ENCODE measurements around the gene UCN.
"Not testable (repeated sequence)": the region's sequence is repeated elsewhere in the genome, so short reads cannot be mapped to it uniquely, and the experiment has no call there.

UCN gene

DNA sequence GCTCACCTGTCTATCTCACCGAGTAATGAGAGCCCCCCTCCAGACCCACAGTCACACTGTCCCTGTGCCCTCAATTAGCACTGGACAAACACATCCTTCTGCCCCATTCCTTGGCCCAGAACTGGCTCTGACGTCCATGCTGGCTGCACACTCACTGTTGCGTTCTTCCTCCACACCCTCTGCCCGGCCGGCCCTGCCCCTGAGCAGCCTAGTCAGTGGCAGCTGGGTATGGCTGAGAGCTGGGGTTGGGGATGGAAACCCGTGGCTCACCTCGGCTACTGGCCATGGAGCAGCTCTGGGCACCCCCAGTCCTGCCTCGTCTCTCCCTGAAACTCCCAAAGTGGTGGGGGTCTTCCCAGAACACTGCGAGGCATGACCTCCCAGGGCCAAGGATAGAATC is 6.5 kb upstream of the UCN start:
- no peak for DNase-seq (ENCODE audit: low spot score)

DNA sequence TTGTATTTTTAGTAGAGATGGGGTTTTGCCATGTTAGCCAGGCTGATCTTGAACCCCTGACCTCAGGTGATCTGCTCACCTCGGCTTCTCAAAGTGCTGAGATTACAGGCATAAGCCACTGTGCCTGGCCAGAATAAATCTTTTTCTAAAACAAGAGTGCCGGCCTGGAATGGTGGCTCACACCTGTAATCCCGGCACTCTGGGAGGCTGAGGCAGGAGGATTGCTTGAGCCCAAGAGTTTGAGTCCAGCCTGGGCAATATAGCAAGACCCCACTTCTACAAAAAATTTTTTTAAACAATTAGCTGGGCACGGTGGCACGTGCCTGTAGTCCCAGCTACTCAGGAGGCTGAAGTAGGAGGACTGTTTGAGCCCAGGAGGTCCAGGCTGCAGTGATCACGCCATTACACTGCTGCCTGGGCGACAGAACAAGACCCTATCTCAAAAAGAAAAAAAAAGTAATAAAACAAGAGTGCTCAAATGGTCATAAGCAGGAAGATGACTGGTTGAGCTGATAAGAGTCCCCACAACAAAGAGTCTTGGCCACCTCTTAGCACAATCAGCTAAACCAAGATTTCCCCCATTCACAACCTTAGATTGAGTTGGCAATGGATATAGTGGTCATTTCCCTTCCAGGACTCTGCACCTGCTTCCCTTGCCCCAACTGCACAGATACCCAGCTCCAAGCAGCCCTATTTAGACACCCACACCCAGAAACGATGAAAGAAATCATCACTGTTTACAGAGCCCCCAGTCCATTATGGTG is 5.8 kb upstream of the UCN start:
- no peak for DNase-seq (ENCODE audit: low spot score)

DNA sequence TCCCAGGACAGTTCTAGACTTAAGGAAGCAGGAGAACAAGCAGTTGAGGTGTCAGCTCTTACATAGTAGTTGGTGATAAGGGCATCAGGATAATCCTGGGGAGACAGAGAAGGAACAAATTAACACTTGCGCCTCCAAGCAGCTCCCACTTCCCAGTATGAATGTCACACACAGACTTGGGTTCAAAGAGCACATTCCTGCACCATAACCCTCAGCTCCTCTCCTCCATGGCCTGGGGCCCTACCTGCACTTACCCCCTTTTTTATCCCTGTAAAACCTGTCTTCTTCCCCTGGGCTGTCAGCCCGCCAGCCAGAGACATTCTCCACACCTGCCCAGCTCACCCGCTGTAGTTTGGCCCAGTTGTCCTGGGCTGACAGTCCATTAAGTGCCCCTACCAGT is 3.9 kb upstream of the UCN start:
- no peak for DNase-seq (ENCODE audit: low spot score)

DNA sequence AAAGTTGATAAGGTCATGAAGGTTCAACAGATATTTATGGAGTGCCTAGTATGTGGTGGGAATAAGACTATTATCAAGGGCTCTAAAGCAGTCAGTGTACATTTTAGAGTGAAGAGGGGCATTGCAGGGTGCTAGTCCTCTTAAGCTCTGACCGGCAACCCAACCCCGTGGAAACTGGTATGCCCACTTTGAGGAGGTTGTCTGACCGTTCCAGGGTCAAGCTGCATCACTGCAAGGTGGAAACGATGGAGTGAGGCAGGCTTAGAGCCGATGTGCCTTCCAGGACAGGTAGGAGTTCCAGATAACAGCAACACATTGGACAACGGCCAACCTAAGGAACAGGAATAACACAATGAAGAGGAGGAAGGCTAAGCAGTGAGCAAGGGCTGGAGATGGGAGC is 1.4 kb upstream of the UCN start:
- DNase-seq (ENCODE audit: low spot score) = no peak

DNA sequence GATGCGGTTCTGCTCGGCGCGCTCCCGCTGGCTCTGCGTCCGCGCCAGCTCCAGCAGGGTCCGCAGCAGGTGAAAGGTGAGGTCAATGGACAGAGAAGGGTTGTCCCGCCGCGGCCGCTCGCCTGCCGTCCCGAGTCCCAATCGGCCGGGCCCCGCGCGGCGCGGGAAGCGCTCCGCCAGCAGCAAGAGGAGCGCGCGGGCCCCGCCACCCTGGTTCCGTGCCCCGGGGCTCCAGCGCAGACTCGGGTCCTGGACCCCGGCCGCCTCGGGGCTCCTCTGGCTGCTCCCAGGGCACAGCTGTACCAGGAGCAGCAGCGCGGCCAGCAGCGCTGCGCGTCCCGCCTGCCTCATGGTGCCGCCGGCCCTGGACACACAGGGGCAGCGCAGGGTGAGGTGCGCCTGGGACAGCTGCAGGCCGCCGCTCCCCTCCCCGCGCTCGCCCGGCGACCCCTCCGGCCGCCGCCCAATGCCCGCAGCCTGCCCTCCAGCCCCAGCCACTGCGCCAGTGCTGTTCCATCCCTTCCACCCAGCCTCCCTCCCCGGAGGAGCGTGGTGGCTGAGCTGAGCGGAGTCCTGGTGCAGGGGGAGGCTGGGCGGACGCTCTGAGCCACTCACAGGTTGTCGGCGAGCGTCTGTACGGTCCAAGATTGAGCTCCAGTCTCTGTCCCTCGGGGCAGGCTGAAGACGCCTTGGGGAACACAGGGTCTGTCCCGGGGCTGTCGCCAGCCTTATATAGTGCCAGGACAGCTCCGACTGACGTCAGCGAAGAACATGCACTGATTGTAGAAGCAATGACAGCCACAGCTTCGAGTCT is 493 bp downstream of the UCN start:
- no peak for DNase-seq (ENCODE audit: low spot score)

DNA sequence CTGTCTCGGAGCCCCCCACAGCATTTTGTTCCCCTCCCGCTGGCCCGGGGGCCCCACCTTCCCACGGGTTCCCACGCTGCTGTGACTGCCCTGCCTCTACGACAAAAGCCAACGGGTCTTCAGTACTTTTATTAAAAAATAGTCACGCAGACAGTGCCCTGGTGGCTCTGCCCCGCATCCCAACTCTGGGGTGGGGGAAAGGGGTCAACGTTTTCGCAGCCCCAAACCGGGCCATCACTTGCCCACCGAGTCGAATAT is 1.0 kb downstream of the UCN start:
- no peak for DNase-seq (ENCODE audit: low spot score)

DNA sequence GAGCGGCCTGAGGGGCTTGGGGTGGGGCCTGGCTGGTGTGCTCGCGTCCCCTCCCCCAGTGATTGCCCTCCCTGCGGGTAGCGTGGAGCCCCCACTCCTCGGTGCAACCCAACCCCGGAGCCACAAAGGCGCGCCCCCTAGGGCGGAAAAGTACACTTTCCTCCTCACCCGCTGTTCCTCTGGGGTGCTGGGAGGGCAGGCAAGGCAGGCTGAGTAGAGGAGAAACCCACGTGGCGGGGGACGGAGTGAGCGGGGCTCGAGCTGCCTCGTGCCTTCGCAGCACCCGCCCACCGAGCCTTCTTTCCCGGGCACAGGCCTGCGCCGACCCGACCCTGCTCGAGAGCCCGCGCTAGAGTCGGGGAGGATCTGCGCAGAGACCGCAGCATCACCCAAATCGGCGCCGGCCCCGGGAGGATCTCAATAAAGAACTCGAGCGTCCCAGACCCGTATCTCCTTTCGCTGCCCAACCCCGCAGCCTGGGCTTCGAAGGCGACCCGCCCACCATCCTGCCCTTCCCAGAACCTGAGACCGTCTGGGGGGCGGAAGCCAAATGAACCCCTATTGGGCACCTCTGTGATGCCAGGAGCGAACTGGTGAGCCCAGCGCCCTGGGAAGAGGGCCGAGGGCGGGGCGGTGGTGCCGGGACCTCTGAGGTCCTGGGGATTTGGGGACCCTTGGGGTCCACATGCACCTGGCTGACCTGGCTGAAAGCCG is 1.5 kb downstream of the UCN start:
- no peak for DNase-seq (ENCODE audit: low spot score)

DNA sequence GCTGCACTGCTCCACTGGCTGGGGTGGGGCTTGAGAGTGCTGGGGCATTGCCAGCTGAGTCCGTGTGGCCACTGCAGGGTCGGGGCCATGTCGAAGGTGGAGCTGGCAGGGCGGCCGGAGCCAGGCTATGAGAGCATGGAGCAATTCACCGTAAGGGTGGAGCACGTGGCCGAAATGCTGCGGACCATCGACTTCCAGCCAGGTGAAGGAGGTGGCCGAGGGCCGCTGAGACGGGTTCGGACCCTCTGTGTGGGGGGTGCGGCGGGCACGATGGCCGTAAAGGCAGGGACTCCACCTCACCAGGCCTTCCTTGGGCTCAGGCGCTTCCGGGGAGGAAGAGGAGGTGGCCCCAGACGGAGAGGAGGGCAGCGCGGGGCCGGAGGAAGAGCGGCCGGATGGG is 2.1 kb downstream of the UCN start:
- no peak for DNase-seq (ENCODE audit: low spot score)

DNA sequence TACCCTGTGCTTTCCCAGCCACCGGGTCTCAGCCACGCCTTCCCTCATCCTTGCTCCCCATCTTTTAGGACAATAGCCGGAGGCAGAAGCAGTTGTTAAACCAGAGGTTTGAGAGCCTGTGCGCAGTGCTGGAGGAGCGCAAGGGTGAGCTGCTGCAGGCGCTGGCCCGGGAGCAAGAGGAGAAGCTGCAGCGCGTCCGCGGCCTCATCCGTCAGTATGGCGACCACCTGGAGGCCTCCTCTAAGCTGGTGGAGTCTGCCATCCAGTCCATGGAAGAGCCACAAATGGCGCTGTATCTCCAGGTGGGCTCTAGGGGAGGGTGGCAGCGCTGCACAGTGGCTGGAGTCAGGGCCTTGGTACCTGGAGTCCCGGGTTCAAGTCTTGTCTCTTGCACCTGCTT is 2.7 kb downstream of the UCN start:
- no peak for DNase-seq (ENCODE audit: low spot score)

DNA sequence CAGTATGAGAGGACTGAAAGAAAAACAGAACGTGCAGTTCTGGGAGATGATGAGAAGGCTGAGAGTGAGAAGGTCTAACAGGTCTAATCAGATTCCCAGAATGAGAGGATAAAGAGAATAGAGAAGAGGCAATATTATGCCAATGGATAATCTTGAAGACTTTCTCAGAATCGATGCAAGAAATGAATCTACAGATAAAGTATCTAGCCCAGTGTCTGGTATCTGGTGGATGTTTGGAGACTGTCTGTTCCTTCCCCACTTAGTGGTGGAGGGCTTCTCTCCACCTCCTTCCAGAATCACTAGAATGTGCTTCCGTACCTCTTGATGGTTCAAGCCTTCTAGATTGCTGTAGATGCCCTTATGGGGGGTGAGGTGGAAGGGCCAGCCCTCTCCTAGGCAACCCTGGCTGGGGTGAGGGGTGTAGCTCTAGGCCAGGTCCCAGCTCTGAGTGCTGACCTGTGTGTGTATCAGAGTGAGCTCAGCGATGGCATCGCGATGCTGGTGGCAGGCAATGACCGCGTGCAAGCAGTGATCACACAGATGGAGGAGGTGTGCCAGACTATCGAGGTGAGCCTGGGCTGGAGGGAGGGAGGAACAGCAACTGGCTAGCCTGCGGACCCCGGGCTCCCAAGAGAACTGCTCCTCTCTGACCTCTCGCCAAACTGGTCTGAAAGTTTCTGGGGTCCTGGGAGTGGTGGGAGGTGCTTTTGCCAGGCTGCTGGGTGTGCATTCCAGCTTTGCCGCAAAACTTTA is 3.6 kb downstream of the UCN start:
- DNase-seq (ENCODE audit: low spot score) = no peak

DNA sequence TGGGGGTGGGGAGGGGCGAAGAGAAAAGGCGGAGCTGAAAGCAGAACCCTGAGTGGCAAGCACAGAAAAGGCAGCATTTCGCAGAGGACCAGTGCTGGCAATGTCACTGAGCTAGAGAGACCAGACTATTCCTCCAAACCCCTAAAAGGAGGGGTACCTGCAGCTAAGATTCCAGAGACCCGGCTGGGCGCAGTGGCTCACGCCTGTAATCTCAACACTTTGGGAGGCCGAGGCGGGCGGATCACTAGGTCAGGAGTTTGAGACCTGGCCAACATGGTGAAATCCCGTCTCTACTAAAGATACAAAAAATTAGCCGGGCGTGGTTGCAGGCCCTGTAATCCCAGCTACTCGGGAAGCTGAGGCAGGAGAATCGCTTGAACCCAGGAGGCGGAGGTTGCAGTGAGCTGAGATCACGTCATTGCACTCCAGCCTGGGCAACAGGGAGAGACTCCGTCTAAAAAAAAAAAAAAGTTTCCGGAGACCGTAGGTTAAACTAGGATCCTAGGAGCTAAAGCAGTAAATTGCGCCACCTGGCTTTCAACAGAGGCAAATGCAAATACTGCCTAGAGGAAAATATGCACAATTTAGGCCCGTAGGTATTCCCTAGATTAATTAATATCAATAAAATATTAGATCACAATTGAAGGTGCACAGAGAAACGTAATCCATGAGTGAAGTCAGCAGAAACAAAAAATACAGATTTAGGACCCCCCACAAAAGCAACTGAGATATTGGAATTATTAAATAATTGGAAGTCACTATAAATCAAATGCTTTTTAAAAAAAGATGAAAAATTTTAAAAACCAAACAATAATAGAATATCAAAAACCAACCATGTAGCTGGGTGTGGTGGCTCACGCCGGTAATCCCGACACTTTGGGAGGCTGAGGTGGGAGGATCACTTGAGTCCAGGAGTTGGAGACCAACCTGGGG is 4.9 kb downstream of the UCN start:
- DNase-seq (ENCODE audit: low spot score) = peak; percentile 76

DNA sequence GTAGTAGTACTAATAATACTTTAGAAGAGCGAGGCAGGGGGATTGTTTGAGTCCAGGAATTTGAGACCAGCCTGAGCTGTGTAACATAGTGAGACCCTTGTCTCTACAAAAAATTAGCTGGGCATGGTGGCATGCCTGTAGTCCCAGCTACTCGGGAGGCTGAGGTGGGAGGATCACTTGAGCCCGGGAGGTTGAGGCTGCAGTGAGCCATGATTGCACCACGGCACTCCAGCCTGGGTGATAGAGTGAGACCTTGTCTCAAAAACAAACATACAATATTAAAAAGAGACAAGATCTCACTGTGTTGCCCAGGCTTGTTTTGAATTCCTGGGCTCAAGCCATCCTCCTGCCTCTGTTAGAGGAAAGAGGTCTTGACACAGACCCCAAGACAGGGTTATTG is 7.6 kb downstream of the UCN start:
- not testable (repeated sequence) for DNase-seq (ENCODE audit: low spot score)

DNA sequence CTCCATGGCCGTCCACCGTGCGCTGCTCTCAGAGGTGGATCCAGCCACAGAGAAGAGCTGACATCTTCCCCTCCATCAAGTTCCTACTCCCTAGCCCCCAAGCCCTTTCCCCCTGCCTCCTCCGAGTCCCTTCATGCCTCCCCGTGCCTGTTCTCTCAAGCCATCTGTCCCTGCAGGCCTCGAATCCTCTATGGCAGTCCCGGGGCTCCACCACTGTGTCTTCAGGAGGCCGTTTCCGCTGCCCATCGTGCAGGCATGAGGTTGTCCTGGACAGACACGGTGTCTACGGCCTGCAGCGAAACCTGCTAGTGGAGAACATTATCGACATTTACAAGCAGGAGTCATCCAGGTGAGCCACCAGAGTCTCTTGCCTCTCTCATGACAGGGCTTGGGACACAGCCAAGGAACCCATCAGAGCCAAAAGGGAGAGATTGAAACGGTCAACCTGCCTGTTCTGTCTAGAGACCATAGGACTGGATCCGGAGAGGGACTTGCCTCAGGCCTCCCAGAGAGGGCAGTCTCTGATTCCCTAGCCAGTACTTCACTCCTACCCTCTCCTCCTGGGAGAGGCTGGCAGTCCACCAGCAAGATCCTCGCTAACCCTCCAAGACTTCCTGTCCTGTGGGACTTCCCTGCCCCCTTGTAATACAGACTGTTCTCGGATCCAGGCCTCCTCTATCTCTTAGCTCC is 9.7 kb downstream of the UCN start:
- DNase-seq (ENCODE audit: low spot score) = no peak

DNA sequence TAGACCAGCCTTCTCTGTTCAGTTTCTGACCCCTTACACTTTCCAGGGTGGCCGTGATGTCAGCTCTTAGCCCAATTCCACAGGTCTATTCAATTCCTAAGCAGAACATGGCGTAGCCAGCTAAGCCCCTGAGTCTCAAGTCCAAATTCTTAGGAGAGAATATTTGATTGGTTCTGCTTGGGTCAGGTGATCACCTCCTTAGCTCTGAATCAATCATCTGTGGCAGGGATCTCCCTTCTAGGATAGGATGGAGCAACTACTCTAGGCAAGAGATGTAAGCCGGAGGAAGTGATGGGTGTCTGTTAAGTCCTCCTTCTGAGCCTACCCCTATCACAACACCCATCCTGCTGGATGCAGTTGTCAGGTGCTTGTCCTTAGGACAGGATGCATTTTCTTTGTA is 11.1 kb downstream of the UCN start:
- DNase-seq (ENCODE audit: low spot score) = no peak

DNA sequence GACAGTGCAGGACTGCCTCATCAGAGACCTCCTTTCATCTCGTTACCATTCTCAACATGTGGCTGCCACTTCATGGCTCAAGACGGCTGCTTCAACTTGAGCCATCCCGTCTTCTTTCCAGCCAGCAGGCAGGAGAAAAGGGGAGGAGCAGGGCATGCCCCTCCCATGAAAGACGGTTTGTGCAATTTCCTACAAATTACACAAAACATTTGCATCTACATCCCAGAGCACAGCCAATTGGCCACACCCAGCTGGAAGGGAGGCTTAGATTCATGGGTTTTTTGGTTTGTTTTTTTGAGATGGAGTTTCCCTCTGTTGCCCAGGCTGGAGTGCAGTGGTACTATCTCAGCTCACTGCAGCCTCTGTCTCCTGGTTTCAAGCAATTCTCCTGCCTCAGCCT is 11.8 kb downstream of the UCN start:
- DNase-seq (ENCODE audit: low spot score) = no peak

DNA sequence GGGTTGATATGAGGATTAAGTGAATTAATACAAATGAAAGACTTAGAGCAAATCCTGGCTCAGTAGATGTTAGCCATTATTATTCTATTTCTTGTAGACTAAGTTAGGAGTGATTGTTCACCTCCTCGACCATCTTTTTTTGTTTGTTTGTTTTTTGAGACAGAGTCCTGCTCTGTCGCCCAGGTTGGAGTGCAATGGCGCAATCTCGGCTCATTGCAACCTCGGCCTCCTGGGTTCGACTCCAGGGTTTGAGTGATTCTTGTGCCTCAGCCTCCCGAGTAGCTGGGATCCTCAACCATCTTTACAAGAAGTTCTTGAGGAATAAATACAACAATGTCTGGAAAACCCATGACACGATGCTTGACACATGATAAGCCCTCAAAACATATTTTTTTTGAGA is 13.3 kb downstream of the UCN start:
- DNase-seq (ENCODE audit: low spot score) = no peak

DNA sequence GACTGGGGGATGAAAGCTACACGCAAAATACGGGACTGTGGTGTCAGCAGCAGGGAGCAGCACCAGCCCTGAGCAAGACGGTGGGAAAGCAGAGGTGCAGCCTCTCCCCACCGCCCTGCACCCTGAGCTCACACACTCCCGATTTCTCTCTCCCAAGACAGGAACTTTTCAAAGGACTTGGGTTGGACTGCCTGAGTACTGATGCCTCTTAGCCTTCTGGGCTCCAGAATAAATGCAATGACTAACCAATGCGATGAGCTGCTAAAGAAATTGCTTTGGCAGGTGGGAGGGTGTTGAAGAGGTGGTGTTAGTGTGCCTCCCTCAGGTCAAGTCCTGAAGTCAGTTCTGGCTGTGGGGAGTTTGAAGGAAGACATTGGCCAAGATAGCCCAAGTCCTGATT is 16.4 kb downstream of the UCN start:
- DNase-seq (ENCODE audit: low spot score) = peak; percentile 28

DNA sequence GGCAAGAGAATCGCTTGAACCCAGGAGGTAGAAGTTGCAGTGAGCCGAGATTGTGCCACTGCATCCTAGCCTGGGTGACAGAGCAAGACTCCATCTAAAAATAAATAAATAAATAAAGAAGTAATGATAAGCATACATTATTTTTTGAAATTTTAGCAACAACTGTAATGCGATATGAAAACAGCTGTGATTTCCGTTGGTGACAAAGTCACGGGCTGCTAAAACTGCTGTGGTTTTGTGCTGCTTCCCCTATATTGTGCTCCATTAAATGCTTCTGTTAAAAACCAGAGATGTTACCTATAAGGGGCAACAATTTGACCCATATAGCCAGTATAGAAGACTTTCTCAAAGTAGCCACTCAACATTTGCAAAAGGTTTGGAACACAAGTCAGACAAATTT is 17.7 kb downstream of the UCN start:
- DNase-seq (ENCODE audit: low spot score) = no peak

DNA sequence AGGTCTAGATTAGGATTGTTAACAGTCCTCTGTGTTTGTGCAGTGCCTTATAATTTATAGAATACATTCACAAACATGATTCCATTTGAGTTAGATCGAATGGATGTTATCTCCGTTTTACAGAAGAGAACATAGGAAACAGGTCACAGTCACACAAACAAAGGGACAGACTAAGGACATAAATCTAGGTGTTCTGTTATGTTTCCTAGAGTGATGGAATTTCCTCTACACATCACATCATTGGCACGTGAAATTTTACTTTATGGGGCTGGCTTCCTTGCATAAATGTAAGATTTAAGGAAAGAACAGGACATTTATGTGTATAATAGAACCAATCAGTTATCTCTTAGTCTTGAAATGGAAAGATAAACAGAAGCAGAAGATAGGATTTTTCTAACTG is 19.6 kb downstream of the UCN start:
- no peak for DNase-seq (ENCODE audit: low spot score)

DNA sequence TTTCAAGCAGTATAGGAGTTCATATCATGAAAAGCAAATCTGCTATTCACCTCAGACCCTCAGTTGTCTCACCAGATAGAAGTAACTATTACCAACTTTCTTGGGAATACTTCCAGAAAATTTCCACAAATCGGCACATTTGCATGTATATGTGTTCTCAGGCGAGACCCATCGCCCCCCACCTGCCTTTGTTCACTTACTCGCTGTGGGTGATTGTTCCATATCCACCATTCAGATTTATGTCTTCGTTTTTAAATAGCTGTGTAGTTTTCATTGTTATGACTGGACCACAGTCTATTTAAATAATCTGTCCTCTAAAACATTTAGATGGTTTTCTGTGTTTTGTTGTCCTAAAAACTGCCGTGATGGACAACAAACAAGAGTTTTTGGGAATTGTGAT is 22.8 kb downstream of the UCN start:
- no peak for DNase-seq (ENCODE audit: low spot score)

DNA sequence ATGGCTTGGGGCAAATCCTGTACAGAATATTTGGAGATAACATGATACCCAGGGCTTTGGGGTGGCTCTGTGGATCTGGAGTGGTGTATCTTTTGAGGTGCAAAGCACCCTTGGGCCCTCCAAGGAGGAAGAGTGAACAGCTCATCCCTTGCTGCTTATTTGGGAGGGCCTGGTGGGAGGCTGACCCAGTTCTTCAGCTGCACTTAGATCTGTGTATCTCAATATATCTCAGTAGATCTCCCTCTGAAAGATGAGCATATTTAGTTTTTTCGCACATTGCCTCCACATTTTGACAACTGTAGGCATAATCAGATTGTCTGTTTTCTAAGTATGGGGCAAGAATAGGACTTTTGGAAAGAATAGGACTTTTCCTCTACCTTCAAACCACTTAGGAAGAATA is 23.2 kb downstream of the UCN start:
- no peak for DNase-seq (ENCODE audit: low spot score)
